Measurements from ENCODE around the gene PLA2G6.
"Not testable (repeated sequence)": the region's sequence is repeated elsewhere in the genome, so short reads cannot be mapped to it uniquely, and the experiment has no call there.

The PLA2G6 gene

DNA sequence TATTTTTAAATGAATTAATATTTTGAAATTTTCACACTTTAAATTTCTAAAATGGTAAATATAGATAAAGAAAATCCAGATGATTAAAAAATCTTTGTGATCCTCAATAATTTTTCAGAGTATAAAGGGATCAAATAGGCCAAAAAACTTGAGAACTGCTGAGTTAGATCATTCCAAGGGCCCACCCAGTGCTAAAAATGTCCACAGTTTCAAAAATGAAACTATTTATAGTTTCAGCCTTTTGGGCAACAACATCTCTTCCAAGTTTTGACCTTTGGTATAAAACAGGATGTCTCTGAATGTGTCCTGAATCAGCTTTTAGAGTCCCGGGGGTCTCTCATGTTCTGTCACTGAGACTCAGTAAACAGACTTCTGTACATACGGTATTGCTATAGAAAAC is 50.2 kb downstream of the PLA2G6 start:
- FAIRE-seq = no peak

DNA sequence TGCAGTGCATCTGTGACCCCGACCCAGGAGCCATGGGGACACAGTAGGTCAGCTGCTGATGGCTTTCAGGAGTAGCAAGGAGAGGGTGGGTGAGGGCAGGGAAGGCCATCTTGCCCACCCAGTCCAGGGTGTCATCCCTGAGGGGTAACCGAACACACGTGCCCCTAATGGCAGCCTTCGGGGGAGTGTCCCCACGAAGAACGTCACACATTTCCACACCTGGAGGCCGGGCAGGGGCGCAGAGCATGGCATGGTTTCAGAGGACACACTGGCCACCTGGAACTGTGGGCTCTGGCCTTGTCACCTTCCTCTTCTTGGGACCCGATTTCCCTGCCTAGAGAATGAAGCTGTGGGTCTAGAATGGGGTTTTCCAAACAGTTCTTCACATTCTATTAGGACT is 51.8 kb downstream of the PLA2G6 start:
- no peak for FAIRE-seq

DNA sequence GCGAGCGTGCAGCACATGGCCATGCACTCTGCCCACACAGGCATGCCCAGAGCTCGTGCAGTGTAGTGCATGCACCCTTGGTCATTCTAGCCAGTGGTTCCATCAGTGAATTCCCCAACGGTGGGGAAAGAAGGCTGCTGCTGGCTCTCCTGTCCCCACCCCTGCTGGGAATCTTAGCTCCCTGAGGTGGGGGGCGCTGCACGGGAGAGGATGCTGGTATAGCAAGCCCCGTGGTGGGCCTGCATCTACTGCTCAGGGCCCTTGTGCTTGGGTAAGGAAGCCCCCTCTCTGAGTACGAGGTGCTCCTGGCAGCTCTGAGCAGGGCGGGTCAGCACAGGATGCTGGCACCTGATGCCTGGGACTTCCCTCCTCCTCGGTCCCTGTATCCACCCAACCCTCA is 52.6 kb downstream of the PLA2G6 start:
- no peak for FAIRE-seq

DNA sequence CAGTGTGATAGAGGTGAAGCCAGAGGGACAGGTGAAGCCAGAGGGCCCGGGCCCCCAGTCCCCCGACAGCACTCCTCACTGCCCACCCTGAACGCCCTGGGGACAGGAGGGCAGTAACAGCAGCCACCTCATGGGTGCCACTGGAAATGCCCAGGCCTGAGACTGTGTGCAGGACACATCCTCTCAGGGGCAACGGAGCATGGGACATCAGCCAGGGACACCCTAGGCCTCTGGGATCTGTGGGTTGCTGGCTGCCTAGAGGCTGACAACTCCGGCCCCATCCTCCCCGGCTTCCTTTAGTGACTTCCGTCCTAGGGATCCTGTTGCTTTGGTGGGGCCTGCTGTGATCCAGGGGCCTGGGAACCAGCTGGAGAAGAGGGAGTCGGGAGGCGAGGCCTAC is 53.8 kb downstream of the PLA2G6 start:
- no peak for FAIRE-seq

DNA sequence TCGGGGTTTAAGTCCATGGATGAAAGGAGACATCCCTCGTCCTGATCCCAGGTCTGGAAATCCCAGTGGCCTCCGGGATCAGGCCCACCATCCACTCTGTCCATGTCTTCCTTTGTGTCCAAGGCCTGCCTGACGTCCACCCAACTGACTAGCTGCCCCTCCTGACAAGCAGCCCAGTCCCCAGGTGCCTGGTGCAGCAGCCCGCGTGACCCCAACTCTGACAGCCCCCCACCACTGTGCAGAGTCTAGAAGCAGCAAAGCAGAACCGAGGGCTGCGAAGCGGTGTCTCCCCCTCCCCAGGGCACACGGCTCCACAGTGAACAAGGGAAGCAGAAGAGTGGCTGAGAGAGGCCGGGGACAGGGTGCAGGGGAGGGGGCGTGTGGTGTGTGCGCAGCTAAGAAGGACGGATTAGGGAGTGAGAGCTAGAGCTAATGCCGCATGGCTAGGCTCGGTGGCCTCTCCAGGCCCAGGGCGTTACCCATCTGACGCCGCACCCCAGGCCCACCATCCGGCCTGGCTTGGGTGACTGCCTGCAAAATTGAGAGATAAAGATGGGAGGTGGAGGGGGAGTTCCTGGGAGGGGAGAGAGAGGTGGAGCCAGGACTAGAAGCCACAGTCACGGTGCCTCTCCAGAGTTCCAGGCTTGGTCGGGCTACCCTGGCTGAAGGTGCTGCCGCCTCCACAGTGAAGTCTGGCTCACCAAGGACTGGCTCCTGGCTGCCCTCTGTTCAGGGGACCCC is 54.5 kb downstream of the PLA2G6 start:
- FAIRE-seq = no peak

DNA sequence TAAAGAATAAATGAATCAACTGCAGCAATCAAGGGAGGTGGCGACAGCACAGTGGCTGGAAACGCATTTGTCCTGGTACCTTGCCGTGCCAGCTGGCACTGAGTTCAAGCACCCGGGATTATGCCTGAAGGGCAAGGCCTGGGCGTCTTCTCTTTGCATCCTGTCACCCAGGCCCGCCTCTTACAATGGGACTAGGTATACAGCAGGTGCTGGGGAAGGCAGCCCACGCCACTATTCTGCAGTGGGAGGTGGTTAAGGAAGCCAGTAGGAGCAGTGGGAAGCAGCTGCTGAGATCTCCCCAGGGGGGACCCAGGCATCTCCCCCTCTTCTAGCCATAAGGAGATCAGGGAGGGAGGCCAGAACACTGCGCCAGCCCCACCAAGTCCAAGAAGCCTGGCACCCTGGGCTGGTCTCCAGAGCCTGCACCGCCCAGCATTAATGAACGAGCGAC is 55.9 kb downstream of the PLA2G6 start:
- no peak for FAIRE-seq

DNA sequence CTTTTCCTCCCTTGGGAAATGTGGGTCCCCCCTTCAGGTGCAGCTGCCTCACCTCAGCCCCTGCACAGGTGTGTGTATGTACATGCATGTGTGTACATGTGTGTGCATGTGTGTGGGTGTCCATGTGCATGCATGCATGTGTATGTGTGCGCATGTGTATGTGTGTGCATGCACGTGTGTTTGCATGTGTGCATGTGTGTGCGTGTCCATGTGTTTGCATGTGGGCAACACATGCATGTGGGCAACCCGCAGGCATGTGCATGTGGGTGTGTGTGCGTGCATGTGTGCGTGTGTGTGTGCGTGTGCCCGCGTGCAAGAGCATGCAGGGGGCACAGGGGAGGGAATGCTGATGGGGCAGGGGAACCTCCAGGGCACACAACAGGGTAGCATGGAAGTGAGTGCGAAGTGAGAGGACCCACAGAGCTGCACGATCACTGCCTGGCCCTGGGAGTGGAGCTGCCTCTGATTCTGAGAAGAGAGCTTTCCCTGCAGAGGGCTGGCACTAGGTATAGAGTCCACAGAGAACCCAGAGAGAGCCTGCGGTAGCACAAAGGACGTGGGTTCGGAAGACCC is 56.5 kb downstream of the PLA2G6 start:
- no peak for FAIRE-seq

DNA sequence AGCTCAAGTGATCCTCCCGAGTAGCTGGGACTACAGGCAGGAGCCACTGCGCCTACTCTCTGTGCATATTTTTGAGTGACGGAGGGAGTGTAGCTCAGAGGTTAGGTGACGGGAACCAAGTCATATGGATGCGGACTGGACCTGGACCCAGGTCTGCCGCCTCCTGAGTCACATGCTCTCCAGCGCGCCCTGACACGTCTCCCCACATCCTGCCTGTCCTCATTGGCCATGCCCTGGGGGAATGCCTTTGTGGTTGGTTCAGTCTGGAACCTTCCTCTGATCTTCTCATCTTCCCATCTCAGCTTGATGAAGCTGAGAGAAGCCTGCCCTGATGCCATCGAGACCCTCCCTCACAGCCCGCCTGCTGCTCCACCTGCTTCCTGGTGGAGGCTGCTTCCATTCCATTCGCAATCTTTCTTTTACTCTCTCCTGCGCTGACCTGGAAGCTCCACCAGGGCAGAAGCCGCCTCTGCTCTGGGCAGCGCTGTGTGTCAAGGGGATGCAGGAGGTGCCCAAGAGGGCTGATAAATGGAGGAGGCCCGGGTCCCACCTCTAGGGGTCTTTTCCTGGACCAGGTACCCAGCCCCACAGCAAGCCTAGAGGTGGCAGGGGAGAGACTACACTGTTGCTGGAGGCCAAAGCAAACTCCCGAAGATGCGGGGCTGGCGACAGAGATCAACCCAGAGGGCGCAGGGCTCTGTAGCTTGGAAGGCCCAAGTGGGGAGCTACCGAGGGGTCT is 57.2 kb downstream of the PLA2G6 start:
- no peak for FAIRE-seq

DNA sequence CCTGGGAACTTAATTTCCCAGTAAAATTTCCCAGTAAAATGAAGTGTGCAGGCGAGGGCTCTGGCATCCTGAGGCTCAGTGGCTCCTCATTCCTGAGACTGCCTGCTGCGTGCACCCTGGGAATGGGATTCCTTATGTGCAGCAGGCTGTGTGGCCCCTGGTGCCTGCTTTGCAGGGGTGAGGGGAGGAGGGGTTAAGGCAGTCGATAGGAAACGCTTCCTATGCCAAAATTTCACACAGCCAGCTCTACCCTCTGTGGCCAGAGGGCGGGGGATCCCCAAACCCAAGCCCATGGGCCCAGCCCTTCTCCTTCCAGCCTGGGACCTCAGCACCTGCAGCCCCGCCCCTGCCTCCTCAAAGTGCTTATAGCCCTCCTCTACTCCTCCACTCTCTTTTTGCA is 59.0 kb downstream of the PLA2G6 start:
- no peak for FAIRE-seq

DNA sequence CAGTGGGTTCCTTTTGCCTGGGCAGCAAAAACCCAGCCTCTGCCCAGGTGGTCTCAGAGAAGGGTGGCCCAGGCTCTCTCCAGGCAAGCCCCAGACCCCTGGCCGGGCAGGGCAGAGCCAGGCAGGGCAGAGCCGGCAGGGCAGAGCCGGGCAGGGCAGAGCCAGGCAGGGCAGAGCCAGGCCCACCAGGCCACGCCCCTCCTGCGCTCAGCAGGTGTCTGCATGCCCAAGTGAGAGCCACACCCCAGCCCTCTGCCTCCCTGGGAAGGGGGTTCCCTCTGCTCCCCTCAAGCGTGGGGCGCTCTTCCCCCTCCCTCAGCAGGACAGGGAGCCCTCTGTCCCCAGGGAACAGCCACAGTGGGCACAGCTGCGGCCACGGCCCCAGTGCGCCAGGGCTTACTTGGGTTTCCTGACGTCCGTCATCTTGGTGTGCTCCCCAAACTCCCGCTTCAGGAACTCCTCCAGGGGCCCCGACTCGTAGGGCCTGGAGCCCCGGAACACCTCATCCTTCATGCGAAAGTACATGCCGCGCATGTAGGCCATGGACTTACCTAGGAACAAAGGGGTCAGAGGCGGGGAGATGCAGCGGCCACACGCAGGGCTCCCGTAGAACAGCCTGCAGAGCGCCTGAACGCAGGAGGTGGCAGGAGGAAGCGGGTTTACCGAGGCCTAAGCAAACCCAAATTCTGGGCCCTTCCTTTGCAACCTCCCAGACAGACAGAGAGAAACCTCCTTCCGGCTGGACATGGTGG is 61.1 kb downstream of the PLA2G6 start:
- no peak for FAIRE-seq

DNA sequence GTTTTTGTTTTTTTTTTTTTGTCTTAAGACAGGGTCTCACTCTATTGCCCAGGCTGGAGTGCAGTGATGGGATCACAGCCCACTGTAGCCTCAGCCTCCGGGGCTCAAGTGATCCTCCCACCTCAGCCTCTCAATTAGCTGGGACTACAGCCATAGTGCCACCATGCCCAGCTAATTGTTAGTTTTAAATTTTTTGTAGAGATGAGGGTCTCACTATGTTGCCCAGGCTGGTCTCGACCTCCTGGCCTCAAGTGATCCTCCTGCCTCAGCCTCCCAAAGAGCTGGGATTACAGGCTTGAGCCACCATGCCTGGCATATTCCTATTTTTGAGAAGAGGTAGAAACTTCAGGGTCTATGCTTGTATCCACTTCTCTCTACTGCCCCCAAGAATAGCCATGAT is 62.9 kb downstream of the PLA2G6 start:
- FAIRE-seq = not testable (repeated sequence)

DNA sequence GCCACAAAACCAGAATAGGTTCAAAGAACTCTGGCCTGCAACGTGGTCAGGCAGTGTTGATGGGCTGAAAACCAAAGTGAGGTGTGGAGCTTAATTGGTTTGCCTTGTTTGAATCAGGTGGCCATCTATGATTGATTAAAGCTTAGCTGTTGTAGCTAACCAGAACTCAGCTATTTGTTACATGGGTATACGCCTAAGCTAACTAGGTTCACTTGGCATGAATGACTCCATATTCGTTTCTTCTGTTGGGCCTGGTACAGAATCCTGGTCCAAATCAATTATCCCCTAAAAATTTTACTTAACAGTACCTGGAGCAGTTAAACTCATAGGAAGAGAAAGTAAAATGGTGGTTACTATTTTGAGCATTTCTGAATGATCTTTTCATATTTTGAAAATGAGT is 63.4 kb downstream of the PLA2G6 start:
- FAIRE-seq = no peak

DNA sequence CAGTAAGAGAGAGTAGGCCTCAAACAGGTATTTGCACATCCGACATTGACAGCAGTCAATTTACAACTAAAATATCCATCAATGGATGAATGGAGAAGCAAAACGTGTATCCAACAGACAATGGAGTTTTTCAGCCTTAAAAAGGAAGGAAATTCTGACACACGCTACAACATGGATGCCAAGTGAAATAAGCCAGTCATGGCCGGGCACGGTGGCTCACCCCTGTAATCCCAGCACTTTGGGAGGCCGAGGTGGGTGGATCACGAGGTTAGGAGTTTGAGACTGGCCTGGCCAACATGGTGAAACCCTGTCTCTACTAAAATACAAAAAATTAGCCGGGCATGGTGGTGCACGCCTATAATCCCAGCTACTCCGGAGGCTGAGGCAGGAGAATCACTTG is 64.1 kb downstream of the PLA2G6 start:
- not testable (repeated sequence) for FAIRE-seq

DNA sequence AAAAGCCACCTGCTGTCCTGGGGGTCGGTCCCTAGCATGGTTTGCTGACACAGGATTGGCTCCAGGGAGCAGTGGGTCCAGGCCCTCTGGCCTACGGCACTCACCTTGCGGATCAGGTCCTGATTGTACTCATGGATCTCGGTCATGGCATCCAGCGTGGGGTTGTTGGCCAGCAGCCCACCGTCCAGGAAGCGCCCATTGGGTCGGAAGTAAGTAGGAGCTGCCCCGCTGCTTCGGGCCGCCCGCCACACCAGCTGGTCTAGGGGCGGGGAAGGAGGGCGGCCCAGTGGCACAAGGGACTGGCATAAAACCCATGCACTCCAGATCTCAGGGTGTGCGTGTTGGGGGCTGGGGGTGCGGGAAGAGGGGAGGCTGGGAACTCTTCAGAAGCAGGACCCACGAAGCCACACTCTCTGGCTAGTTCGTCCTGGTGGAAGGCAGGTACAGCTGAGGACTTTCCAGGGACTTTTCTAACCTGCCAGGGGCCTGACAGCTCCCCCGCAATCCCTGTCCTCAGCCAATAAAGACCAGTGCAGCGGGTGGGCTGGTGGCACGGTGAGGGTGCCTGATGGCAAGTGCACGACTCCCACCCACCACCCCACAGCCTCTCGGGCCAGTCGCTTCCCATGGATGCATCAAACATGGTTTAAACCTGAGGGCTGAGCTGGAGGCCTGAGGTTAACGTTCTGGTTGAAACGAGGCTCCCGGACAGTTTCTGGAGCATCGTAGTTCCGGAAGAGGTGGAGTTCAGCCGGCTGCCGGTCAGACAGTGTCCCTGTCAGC is 66.0 kb downstream of the PLA2G6 start:
- FAIRE-seq = no peak

DNA sequence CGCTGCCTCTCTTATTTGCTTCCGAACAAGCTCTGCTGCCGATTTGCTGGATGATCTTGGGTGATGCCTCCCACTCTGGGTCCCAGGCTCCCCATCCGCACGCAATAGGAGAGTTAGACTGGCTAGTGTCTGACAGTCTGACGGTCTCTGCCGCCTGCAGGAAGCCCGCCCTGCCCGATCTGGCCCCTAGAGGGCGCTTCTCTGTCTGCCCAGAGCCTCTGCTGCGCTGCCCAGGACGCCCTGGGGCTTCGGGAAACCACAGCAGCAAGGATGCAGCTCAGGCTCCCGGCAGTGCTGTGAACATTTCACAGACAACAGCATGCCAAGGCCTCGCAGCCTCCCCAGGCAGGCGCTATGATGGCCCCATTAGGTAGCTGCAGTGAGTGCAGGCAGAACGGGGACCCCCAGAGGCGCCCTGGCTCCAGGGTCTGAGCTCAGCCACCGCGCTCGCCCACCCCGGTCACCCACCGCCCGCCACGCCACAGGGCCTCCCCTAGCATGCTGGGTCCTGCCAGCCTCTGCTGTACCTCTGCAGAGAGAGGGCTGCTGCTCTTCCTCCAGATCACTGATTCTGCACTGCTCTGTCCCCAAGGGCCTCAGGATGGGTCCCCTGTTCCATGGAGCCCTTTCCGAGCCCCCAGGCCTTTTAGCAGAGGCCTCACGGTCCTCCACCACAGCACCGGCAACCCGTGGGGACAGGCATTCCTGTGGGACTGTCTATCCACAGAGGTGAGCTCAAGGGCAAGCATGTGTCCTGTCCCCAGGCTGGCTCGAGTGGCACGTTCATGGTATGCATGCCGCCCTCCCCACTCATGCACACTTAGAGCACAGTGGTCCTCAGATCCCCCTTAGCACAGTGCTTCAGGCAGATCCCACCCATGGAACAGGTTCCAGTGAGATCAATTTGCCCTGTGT is 66.9 kb downstream of the PLA2G6 start:
- FAIRE-seq = no peak

DNA sequence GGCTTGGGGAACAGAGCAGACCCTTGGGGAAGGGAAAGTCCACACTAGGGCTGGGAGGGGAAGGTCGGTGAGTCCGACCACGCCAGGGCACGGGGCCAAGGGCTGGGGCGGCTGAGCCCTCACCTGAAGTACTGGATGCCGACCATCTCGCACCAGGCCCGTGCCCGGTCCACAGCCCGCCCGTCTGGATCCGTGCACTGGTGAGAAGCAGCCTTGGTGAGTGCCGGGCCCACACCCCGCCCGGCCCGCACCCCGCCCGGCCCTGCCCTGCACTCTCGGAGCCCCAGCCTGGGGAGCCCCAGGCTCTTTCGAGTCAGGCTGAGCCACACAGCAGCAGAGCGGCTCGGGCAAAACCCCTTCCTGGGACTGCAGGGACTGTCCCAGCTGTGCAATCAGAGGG is 69.2 kb downstream of the PLA2G6 start:
- no peak for FAIRE-seq

DNA sequence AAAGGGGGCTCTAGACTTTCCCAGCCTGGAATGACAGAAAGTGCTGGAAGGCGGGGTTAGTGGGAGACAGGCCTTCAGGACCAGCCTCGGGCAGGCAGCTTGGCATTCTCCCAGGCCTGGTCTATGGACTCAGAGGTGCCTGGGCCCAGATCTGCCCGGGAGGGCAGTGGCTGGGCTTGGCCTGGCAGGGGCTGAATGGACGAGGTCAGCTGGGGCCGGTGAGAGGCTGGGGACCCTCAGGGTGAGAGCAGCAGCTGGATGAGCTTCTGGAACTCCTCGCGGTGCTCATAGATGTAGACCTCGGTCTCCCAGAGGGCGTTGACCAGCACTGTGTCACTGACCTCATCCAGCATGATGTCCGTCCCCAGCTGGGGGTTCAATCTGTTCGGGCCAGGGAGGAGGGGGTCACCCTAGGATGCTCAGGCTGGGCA is 69.7 kb downstream of the PLA2G6 start:
- no peak for FAIRE-seq

DNA sequence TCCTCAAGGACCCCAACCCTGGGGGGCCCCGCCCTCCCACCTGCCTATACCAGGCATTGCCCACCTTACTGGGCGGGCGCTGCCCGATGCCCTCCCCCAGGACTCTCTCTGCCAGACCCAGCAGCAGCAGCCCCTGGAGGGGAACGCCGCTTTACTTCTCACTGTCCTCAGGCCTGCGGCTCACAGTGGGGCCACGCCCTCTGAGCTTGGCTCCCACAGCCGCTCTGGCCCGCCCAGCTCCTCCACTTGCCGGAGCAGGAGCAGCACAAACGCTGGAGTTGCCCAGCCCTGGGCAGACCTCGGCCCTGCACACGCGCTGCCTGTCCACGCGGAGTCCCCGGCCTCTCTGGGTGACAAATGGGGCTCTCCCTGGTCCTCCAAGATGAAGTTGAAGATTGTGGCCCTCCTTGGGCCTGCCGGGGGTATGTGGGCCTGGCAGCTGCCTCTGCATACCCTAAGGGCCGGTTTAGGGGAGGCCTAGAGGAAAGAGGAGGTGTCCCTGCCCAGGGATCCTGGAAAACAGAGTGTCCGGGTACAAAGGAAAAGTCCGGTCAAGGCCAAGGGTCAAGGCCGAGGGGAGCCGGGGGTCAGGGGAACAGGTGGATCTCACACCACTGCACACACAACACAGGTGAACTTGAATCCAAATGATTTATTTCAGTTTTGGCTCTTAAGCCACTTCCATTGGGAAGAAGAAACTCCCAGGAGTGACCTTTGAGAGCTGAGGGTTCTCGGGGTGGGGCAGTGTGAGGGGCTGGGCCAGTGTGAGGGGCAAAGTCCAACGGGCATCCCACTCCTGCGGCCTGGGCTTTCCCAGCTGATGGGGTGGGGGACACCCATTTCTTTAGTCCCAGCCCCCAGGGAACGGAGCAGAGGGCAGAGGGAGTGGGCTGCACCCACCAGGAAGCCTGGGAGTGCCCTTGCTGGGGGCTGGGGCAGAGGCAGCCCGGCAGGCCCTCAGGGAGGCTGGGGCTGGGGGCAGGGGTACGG is 70.5 kb downstream of the PLA2G6 start:
- no peak for FAIRE-seq

DNA sequence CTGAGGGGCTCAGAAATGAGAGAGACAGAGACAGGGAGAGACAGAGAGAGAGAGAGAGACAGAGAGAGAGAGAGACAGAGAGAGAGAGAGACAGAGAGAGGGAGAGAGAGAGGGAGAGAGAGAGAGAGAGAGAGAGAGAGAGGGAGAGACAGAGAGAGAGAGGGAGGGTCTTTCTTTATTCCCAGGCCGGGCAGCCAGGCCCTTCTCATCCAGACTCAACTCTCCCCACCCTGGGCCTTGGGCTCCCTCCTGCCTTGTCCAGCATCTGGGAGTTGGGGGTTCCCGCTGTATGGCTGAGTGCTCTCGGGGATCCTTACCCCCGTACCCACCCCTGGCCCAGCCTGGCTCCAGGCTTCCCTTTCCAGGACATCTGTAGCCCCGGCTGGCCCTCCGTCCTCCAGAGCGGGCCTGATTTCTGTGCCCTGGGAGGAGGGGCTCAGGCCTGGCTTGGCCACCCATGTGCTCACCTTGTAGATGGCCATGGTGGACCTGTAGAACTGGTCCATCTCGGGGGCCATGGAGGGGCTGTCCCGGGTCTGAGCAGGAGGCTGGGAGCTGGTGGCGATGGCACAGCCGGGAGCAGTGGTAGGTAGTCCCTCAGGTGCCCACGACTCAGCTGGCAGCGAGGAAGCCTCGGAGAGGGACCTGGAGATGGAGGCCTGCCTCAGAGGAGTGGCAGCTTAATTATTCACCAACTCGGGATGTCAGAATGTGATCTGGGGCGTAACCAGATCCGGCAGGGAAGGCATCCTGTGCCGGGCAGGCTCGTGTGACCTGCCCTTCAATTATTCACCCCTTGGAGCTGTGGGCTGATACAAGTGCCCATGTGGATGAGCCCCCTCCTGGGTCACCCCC is 71.4 kb downstream of the PLA2G6 start, which contains the start of gene BAIAP2L2:
Gene BAIAP2L2, minus strand, starts transcription at position 677 of the 855 bp plus-strand sequence. Its CDS starts 159 bp downstream, at position 518.
- no peak for FAIRE-seq

All from endometrium (tissue), 2 donors.